Parietal lobe (tissue), 2 donors: ENCODE results near the gene MAPK10. TPM values are rescaled to one million over a fixed set of nuclear protein-coding genes. Genes with fewer than 3 reads are reported as not detected.

Source experiments
- small RNA-seq: library from RNA; depleted of rRNA; stranded (forward); fragments of <200 nt; gene quantifications from one replicate; pipeline ENCODE3, GENCODE V24; 2014; ENCODE audit warnings: low replicate concordance
- total RNA-seq: library from RNA; depleted of rRNA; stranded (reverse); fragments of >200 nt; gene quantifications from one replicate; pipeline ENCODE4 v1.2.3, GENCODE V29; 2014

Gene MAPK10
- 377 TPM for total RNA-seq

GRCh38 chr4:86359944-86360478, at the start of gene MAPK10:
Gene MAPK10 (minus strand): TSS chr4:86360053.

Small RNA genes within 50 kb of the gene (small RNA-seq; reads per million reads assigned to genes)
- not detected for gene RN7SKP96

Other genes with a start within 250 kb of the MAPK10 start
- 102 TPM for gene PTPN13, start 234.3 kb upstream of the MAPK10 start, total RNA-seq